T-helper 9 cell (primary cell): ENCODE results near the gene KRTAP5-8.
"Not testable (repeated sequence)": the region's sequence is repeated elsewhere in the genome, so short reads cannot be mapped to it uniquely, and the experiment has no call there.

Experiments
- DNase-seq: peaks from one replicate; pipeline ENCODE4 v3.0.0-alpha.2; 2020

Gene KRTAP5-8

GRCh38 chr11:71544525-71545214 lies 6.8 kb downstream of the KRTAP5-8 start:
- DNase-seq = no peak

- DNase-seq = no peak
These were observed 7.7 kb downstream of the KRTAP5-8 start for GRCh38 chr11:71545405-71545966.

- no peak for DNase-seq
These were observed 10.3 kb downstream of the KRTAP5-8 start, which contains the start of gene KRTAP5-9 for GRCh38 chr11:71548120-71548519. KRTAP5-9 (plus strand) TSS chr11:71548420; CDS start chr11:71548658, 238 bp downstream.

- DNase-seq = no peak
These were observed 10.9 kb downstream of the KRTAP5-8 start for GRCh38 chr11:71548716-71549151.

- no peak for DNase-seq
These were observed 13.9 kb downstream of the KRTAP5-8 start for GRCh38 chr11:71551711-71552110.

GRCh38 chr11:71554996-71555395 lies 17.2 kb downstream of the KRTAP5-8 start:
- no peak for DNase-seq

GRCh38 chr11:71555508-71555907 lies 17.7 kb downstream of the KRTAP5-8 start:
- DNase-seq = no peak

- DNase-seq = no peak
These were observed 18.2 kb downstream of the KRTAP5-8 start for GRCh38 chr11:71556018-71556417.

GRCh38 chr11:71557257-71557656 lies 19.4 kb downstream of the KRTAP5-8 start:
- no peak for DNase-seq

GRCh38 chr11:71558996-71559395 lies 21.2 kb downstream of the KRTAP5-8 start:
- no peak for DNase-seq

- no peak for DNase-seq
These were observed 24.3 kb downstream of the KRTAP5-8 start for GRCh38 chr11:71562120-71562519.

- no peak for DNase-seq
These were observed 25.6 kb downstream of the KRTAP5-8 start for GRCh38 chr11:71563406-71563805.

- no peak for DNase-seq
These were observed 26.6 kb downstream of the KRTAP5-8 start for GRCh38 chr11:71564430-71564829.

GRCh38 chr11:71565263-71565662 lies 27.4 kb downstream of the KRTAP5-8 start, which contains the start of gene KRTAP5-10:
KRTAP5-10 (plus strand) TSS chr11:71565563; CDS start chr11:71565588, 25 bp downstream.
- DNase-seq = no peak

GRCh38 chr11:71566081-71566620 lies 28.3 kb downstream of the KRTAP5-8 start:
- no peak for DNase-seq

- DNase-seq = not testable (repeated sequence)
These were observed 29.1 kb downstream of the KRTAP5-8 start for GRCh38 chr11:71566626-71567599.

- DNase-seq = not testable (repeated sequence)
These were observed 29.8 kb downstream of the KRTAP5-8 start for GRCh38 chr11:71567633-71568032.

GRCh38 chr11:71568704-71569349 lies 31.0 kb downstream of the KRTAP5-8 start:
- DNase-seq = no peak

GRCh38 chr11:71571101-71571850 lies 33.5 kb downstream of the KRTAP5-8 start:
- not testable (repeated sequence) for DNase-seq

GRCh38 chr11:71572811-71573210 lies 35.0 kb downstream of the KRTAP5-8 start:
- no peak for DNase-seq

GRCh38 chr11:71574418-71574817 lies 36.6 kb downstream of the KRTAP5-8 start:
- no peak for DNase-seq
